Measurements from ENCODE around the gene ARHGEF33. TPM values are rescaled to one million over a fixed set of nuclear protein-coding genes. Genes with fewer than 3 reads are reported as not detected.

The ARHGEF33 gene
- 0.29 and 0.33 TPM in 2 replicates for total RNA-seq

DNA sequence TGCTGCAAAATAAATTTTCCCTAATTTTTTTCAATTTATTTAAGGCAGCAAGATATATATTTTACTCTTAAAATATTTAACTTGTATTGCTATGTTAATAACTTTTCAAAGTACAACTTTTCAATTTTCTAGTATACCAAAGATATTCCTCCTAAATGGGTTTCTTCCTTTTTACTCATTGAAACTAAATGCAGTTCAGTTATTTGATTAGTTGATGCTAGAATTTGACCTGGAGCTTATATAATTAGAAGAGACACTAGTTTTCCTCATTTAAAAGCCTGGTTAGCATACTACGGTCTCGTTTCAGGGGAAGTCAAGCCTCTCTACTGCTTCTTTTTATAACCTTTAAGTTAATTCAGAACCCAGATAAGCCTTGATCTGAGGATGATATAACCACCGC is at the start of gene ARHGEF33:
Gene ARHGEF33 (plus strand): TSS at position 301 of the 400 bp plus-strand sequence. CDS start 29,573 bp downstream, outside the sequence.

DNA sequence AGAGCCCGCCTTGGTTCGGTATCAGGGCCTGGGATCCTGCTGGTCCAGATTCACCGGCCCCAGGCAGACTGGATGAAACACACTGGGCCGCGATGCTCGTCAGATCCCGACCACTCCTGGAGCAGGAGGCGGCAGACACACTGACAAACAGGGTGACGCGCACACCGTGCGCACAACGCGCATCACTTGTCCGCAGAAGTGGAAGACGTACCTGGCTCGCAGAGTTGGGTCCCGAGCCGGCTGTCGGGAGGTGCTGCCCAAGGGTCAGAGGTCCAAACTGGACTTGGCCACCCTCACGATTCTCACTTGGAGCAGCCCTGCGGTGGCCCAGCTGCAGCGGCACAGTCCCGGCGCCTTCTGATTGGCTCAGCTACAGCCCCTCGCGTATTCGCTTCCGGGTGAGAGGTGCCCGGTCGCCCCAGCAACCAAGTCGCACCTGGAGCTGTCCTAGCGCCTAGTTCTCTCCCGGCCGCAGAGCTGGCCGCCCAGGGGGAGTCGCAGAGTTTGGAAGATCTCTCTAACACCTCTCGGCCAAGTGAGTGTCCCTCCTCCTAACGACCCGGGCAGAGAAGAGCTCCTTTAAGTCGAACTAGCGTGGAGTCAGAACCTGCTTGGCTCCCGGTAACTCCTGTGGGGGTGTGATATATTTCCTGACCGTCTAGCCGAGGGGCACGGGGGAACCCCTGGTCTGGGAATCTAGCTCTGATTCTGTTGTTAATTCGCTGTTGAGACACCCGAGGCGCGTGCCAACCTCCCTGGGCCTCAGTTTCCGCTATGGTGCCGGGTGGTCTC is 13.9 kb upstream of the ARHGEF33 start, which contains the start of the genes DHX57 and MORN2:
Gene DHX57 (minus strand): TSS at position 359 of the 792 bp plus-strand sequence. CDS start 7,529 bp downstream, outside the sequence.
Gene MORN2 (plus strand): TSS at position 401 of the 792 bp plus-strand sequence.

Other genes with a start within 250 kb of the ARHGEF33 start
- gene GALM, start 223.8 kb upstream of the ARHGEF33 start, total RNA-seq: 64.7 and 64.8 TPM in 2 replicates
- 93.5 and 151 TPM in 2 replicates for gene SRSF7, start 138.5 kb upstream of the ARHGEF33 start, total RNA-seq
- 9.4 and 10.2 TPM in 2 replicates for gene GEMIN6, start 111.7 kb upstream of the ARHGEF33 start, total RNA-seq
- gene DHX57, start 13.9 kb upstream of the ARHGEF33 start, total RNA-seq: 20.3 and 40.3 TPM in 2 replicates
- 10.8 and 27.3 TPM in 2 replicates for gene MORN2, start 13.9 kb upstream of the ARHGEF33 start, total RNA-seq
- 23.5 and 30.0 TPM in 2 replicates for gene SOS1, start 231.2 kb downstream of the ARHGEF33 start, total RNA-seq